Left cardiac atrium (tissue), 4 donors: ENCODE measurements around the gene SALL2. TPM values are rescaled to one million over a fixed set of nuclear protein-coding genes. Genes with fewer than 3 reads are reported as not detected.
"Not testable (repeated sequence)": the region's sequence is repeated elsewhere in the genome, so short reads cannot be mapped to it uniquely, and the experiment has no call there.

Experiments
- ATAC-seq, 2 donors: fragments of 200-7000 bp; cut with Tn5 transposase; one replicate each; pipeline ENCODE4 v1.9.1; 2020; ENCODE audit warnings: mild to moderate bottlenecking in 2 of 2, moderate library complexity in 2 of 2
- DNase-seq: peaks from one replicate; pipeline ENCODE4 v3.0.0-alpha.2; 2020
- intact Hi-C, 2 donors: fragments of 100-400 bp; cut with DNase I; formaldehyde crosslinking; loops; one replicate each; pipeline versions ENCODE4 v1.14.1 to v1.15.1; 2022 to 2023
- long read RNA-seq: library from polyadenylated mRNA; unstranded; transcript quantifications from one replicate; pipeline ENCODE4 v2.0.0, GENCODE V29; 2021
- total RNA-seq, 2 donors: library from RNA; stranded (reverse); fragmentation: NEBNext Ultra II Directional; extraction: Animal tissue kit (Norgen Biotek cat#: 25700); gene quantifications; one replicate each; pipeline ENCODE4 v1.2.1, GENCODE V29; 2021
- donor health status: DM: no; HTN: yes; CAD: no.
- donor health status: DM: no; HTN: yes; CAD: no; lungs with severe emphysema.
- donor health status: DM: yes; HTN: yes; CAD: no.
- donor health status: Dilated cardiomyopathy.

SALL2 gene
- total RNA-seq: 1 to 10 TPM; 3.3 to 5.9 TPM
- long read RNA-seq, partial matches to known transcripts: 0 of 3 reads
- long read RNA-seq, other reads (novel, unspliced or antisense): 3 of 3 reads

DNA sequence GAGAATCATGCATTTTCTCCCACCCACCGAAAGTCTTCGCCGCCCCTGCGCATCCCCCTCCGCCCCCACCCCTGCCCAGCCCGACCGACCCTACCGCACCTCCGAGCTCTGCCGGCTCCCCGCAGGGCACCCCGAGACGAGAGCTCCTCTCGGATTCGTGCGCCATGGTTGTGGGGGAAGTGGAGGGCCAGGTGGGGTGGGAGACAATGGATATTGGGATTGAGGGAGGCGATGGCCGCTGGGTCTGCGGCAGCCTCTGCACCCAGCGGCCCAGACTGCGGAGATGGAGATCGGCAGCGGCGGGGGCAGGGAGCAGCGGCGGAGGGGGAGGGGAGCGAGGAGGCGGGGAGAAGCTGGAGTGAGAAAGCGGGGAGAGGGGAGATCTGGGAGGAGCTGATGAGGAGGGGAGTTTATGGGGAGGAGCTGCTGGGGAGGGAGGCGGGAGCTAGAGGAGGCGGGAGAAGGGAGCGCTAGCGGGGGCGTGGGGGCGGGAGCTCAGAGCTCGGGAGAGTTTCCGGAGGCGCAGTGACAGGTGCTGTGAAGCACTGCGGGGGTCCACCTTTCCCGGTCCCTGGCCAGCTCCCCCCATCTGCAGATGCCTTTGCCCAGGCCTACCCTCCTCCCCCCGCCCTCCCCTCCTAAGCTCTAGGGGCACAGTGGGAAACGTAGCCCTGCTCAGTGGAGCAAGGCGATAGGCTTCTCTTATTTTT, at the start of gene SALL2:
TSS of gene SALL2 (minus strand) at position 385 of the 710 bp plus-strand sequence. CDS start at position 166, 219 bp downstream.
- peak; percentile 76 for DNase-seq
- intact Hi-C loops: no loop called here
- peak; percentile 95 to 97 for ATAC-seq

GRCh38 chr14:21575661-21576060, 49.5 kb upstream of the SALL2 start:
- DNase-seq: no peak
- no peak for ATAC-seq
- intact Hi-C loops: no loop called here

DNA sequence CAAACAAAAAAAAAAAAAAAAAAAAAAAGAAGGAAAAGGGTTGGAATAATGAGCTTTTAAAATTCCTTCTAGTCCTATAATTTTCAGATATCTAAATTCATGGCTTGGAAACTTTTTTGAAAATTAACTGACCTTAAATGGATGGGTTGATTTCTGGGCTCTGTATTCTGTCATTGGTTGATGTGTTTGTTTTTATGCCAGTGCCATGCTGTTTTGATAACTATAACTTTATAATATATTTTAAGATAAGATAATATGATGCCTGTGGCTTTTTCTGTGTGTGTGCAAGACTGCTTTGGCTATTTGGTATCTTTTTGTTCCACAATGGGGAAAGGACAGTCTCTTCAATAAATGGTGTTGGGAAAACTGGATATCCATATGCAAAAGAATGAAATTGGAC, 46.5 kb upstream of the SALL2 start:
- ATAC-seq (no peak), DNase-seq (no peak)
- intact Hi-C loops: no loop called here

DNA sequence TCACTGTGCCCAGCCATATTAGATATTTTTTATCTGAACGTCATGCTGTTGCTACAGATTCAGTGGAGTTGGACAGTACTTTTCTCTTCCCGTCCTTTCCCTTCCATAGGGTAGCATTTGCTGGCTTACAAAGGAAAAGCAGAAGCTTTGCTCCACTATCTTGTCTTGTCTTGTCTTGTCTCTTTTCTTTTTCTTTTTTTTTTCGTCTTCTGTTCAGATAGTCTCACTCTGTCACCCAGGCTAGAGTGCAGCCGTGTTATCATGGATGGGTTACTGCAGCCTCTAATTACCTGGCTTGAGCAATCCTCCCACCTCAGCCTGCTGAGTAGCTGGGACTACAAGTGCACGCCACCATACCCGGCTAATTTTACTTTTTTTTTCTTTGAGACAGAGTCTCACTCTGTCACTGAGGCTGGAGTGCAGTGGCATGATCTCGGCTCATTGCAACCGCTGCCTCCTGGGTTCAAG, 32.6 kb upstream of the SALL2 start:
- intact Hi-C loops: loop anchor here in 1 of 2 donors (5.0 kb wide), 2 partner anchors 61 to 121 kb away; no protein-coding TSS in a partner anchor
- DNase-seq (no peak), ATAC-seq (no peak)

DNA sequence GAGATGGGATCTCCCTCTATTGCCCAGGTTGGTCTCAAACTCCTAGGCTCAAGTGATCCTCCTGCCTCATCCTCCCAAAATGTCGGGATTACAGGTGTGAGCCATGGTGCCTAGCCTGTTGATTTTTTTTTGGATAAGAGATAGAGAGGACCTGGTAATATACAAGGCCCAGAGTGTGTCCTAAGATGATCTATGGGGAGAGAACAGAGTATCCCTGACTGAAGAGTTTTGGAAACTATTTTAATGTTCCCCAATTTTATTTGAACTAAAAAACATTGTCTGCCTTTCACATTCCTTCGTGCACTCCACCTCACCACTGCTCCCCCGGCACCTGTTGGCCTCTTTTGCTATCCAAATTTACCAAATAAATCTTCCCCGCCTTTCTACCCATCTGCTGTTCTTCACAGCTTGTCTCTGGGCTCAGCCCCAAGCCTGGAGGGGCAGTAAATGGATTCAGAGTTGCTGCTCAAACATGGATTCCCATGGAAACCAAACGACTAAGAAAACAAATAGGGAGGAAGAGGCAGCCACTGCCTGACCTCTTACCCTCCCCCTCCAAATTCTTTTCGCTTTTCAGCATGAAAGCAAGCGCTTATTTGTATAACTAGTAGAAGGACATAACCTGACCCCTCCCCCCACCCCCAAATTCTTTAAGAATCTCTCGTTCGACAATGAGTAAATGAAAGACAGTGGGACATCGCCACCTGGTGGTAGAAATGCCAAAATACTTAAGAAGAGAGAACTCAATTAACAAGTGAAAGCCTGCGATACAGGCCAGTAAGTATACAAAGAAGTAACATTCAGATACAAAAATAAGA, 31.1 kb upstream of the SALL2 start:
- ATAC-seq (peak; percentile 94), DNase-seq (peak; percentile 65)
- intact Hi-C loops: loop anchor here in 1 of 2 donors (5.0 kb wide), 2 partner anchors 60 to 120 kb away; no protein-coding TSS in a partner anchor

- intact Hi-C loops: loop anchor here in 1 of 2 donors (5.0 kb wide), 2 partner anchors 59 to 119 kb away; no protein-coding TSS in a partner anchor
- ATAC-seq: no peak
Observed at GRCh38 chr14:21556378-21557083, 30.4 kb upstream of the SALL2 start.

GRCh38 chr14:21553266-21553665, 27.1 kb upstream of the SALL2 start:
- DNase-seq: no peak
- no peak for ATAC-seq
- intact Hi-C loops: no loop called here

More at GRCh38 chr14:21556378-21557083, 30.4 kb upstream of the SALL2 start:
- no peak for DNase-seq

GRCh38 chr14:21544588-21544987, 18.4 kb upstream of the SALL2 start:
- ATAC-seq, intact Hi-C loops, DNase-seq: not testable (repeated sequence)

DNA sequence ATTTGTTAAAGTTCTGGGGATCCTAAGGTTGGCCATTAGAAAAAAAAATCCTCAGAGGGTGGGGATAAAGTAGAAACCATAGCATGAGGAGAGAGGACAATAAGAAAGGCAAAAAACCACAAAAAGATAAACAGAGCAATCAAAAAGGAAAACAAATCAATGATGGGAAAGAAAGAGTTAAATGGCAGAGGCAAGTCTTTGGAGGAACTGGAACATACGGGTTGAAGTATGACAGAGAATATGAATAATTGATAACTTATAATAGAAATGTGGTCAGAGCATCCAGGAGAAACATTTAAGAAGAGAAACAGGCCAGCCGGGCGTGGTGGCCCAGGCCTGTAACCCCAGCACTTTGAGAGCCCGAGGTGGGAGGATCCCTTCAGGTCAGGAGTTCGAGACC, 17.8 kb upstream of the SALL2 start:
- no peak for ATAC-seq
- DNase-seq: no peak
- intact Hi-C loops: no loop called here

- ATAC-seq (no peak), DNase-seq (no peak)
- intact Hi-C loops: no loop called here
Observed at GRCh38 chr14:21543521-21543960, 17.4 kb upstream of the SALL2 start.

GRCh38 chr14:21541413-21542074, 15.4 kb upstream of the SALL2 start:
- intact Hi-C loops: no loop called here
- no peak for ATAC-seq
- DNase-seq: no peak

DNA sequence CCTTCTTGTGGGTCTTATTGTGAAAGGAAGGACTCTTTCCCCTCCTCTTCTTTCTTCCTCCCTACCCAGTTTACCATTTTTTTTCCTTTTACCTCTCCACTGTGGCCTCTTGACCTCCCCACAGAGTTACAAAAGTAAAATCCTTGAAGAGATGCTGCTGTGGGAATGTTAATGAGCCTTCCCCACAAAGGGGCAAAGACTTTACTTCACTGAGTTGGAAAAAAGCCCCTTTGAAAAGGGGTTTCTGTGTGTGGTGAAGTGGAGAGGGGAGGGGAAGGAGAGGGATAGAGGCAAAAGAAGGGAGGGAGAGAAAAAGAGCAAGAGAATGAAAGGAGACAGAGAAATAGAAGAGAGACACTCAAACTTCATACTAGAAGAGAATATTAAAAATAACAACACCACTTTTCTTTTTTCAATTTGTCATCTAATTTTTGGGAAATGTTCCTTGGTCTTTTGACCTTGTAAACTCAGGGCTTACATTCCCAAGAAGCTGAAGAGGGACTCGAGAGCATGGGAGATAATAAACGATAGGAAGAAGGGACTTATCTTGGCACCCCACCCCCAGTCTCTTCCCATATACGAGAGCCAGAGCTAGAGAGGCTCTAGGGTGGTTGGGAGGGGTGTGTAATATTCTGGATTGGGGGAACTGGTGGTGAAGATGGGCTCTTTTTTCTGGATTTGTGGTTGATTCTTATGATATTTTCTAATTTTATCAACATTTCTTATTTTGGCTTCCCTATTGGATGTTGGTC, 13.2 kb upstream of the SALL2 start:
- DNase-seq (no peak), ATAC-seq (no peak)
- intact Hi-C loops: no loop called here

GRCh38 chr14:21537090-21537424, 10.9 kb upstream of the SALL2 start:
- ATAC-seq (no peak), DNase-seq (no peak)
- intact Hi-C loops: no loop called here

DNA sequence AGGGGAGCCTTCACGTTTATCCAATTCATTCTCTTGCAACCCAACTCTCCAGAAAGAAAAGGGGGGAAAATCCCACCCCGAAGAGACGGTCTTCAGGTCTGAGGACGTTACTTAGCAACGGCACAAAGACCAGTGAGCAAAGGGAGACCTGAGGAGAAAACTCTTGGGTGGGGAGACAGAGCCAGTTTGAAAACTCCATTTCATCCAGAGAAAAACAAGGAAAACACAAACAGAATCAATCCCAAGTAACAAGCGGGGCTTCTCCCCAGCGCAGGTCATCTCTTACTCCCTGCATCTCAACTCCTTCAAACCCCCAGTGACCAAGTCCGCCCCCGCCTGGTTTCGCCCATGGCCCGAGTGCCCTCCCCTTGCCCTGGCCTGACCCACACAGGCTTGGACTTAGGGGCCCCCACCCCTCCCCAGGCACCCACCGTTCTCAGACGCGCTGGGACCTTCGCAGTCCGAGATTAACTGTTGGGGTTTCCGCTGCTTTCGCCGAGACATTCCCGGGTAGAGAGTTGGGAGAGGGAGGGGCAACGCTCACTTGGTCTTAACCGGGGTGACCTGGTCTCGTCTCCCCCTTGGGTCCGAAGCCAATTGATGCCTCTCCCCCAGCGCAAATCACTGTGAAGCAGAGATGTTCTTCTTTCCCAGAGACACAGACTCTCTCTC, 10.4 kb upstream of the SALL2 start:
- no peak for DNase-seq
- intact Hi-C loops: no loop called here
- peak; percentile 12 to 59 for ATAC-seq

GRCh38 chr14:21535545-21536417, 9.6 kb upstream of the SALL2 start:
- DNase-seq (no peak), ATAC-seq (peak in 1 of 2 donors; percentile 31)
- intact Hi-C loops: no loop called here

DNA sequence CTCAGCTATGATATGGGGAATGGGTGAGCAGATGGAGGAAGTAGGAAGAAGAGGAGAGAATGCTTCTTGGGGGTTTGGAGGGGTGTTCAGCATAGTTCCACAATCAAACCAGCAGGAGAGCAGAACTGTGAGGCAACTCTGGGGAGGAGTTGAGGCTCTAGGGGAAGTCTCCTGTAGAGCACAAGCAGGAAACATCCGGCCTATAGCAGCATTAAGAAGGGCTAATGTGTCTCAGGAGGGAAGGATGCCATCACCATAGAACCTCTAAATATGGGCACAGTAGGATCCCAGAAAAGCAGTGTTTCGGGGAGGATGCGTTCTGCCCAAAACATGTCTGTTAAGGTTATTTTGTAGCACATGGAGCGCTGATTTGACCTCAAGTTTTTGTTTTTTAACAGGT, 8.4 kb upstream of the SALL2 start:
- no peak for DNase-seq
- intact Hi-C loops: no loop called here
- no peak for ATAC-seq

DNA sequence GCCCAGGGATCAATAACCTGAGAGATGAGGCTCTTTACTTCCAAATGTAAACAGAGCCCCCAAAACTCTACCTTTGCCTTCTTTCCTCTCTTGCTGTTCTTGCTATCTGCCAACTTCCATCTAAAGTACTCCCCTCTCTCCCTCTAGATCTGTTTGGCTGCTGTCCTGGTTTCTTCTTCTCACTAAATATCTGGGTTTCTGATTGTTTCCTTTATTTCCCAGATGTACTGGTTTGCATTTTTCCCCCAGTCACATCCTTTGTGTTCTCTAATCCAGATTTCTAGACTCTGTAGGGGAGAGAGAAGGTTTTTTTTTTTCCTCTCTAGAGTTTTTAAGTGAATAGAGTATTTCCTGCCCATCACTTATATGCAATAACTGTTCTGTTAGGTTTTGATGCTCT, 7.1 kb upstream of the SALL2 start:
- DNase-seq (no peak), ATAC-seq (no peak)
- intact Hi-C loops: no loop called here
